RWPE1 (cell line): Measurements from ENCODE around the gene TUBG1.

ENCODE experiments used
- CTCF ChIA-PET: fragments of 350-600 bp; sonication (Branson Sonifier 250); formaldehyde crosslinking; extraction: SDS; loops from one replicate; lab custom pipeline; 2021; lab: Yijun Ruan, JAX
- POLR2A ChIA-PET: fragments of 400-600 bp; formaldehyde crosslinking; extraction: SDS; loops from one replicate; lab custom pipeline; 2020; ENCODE audit warnings: antibody characterized with exemption; ENCODE audit not compliant: low non-redundant PET; lab: Yijun Ruan, JAX
- DNase-seq: peaks from one replicate; pipeline ENCODE4 v3.0.0; 2012; ENCODE audit warnings: low spot score
- H3K27ac ChIP-seq: fragments of 450-650 bp; 2 replicates; pipeline ENCODE4 v1.5.1; 2017
- CTCF ChIP-seq: fragments of 450-650 bp; conservative IDR thresholded peaks from 2 replicates; pipeline ENCODE4 v1.5.1; 2017; ENCODE audit warnings: low read depth, mild to moderate bottlenecking

The TUBG1 gene

GRCh38 chr17:42585353-42585752 is 24.1 kb upstream of the TUBG1 start:
- DNase-seq: no peak
- CTCF ChIA-PET: no interaction called here
- H3K27ac ChIP-seq: peak overlapping the region; percentile 49
- POLR2A ChIA-PET: no interaction called here
- no peak for TF ChIP-seq CTCF

- ChIA-PET CTCF (interaction anchor here (0.6 to 2.1 kb wide), 3 partner anchors 8 to 201 kb away, joined by 3 to 10 read pairs (median 4); partner anchors contain the start of gene PSMC3IP), POLR2A (interaction anchor here (0.5 kb wide), 1 partner anchor 346 kb away, joined by 7 read pairs; no protein-coding TSS in a partner anchor)
- H3K27ac ChIP-seq: peak overlapping the region; percentile 85
- DNase-seq: peak; percentile 89
- no peak for TF ChIP-seq CTCF
These were observed 22.8 kb upstream of the TUBG1 start for GRCh38 chr17:42586514-42587230.

GRCh38 chr17:42590886-42591285 is 18.6 kb upstream of the TUBG1 start:
- TF ChIP-seq CTCF: no peak
- CTCF ChIA-PET: no interaction called here
- DNase-seq: no peak
- peak overlapping the region; percentile 28; the same call in 1 of the 2 replicates for H3K27ac ChIP-seq
- POLR2A ChIA-PET: no interaction called here

GRCh38 chr17:42591411-42591810 is 18.1 kb upstream of the TUBG1 start:
- no peak for TF ChIP-seq CTCF
- H3K27ac ChIP-seq: 0 out of 2 replicates have a peak overlapping the region, but pooled peaks have one; percentile 22
- ChIA-PET POLR2A (no interaction called here), CTCF (no interaction called here)
- DNase-seq: peak; percentile 15

GRCh38 chr17:42596386-42596785 is 13.1 kb upstream of the TUBG1 start:
- POLR2A ChIA-PET: no interaction called here
- CTCF ChIA-PET: no interaction called here
- no peak for TF ChIP-seq CTCF
- no peak for DNase-seq
- H3K27ac ChIP-seq: no peak overlapping the region

- TF ChIP-seq CTCF: no peak
- H3K27ac ChIP-seq: no peak overlapping the region
- CTCF ChIA-PET: interaction anchor here (1.5 kb wide), 1 partner anchor 9 kb away, joined by 4 read pairs; no protein-coding TSS in a partner anchor
- no peak for DNase-seq
- POLR2A ChIA-PET: interaction anchor here (0.5 kb wide), 1 partner anchor 613 kb away, joined by 3 read pairs; no protein-coding TSS in a partner anchor
These were observed 10.6 kb upstream of the TUBG1 start for GRCh38 chr17:42598905-42599304.
